Lung (tissue), 12 donors: Measurements from ENCODE around the gene QKI. TPM values are rescaled to one million over a fixed set of nuclear protein-coding genes. Genes with fewer than 3 reads are reported as not detected.
A peak's percentile ranks its signal among the peaks of the same experiment; 100 is the strongest.

Source experiments
- ATAC-seq: fragments of 200-7000 bp; cut with Tn5 transposase; one replicate; pipeline ENCODE4 v1.9.1; 2020; ENCODE audit warnings: moderate number of reproducible peaks; ENCODE audit not compliant: insufficient read depth, low FRiP score
- DNase-seq, 3 donors: peaks; one replicate each; pipeline ENCODE4 v3.0.0-alpha.2; 2013 to 2017
- H3K27ac ChIP-seq, 2 donors: one replicate each; pipeline ENCODE4 v1.5.1; 2013; ENCODE audit warnings: mild to moderate bottlenecking in 2 of 2, moderate library complexity in 2 of 2, control low read depth in 1 of 2, inconsistent platforms in 1 of 2, low read depth in 1 of 2, low read length in 1 of 2
- H3K27me3 ChIP-seq, 3 donors: one replicate each; pipeline ENCODE4 v1.5.1; 2013; ENCODE audit warnings: low read length in 2 of 3; ENCODE audit not compliant: control insufficient read depth in 3 of 3, insufficient read depth in 3 of 3
- H3K36me3 ChIP-seq, 4 donors: one replicate each; pipeline ENCODE4 v1.5.1; 2013; ENCODE audit warnings: low read length in 4 of 4, mild to moderate bottlenecking in 1 of 4, moderate library complexity in 1 of 4; ENCODE audit not compliant: control insufficient read depth in 4 of 4, insufficient read depth in 4 of 4
- H3K4me1 ChIP-seq, 5 donors: one replicate each; pipeline ENCODE4 v1.5.1; 2013; ENCODE audit warnings: low read length in 5 of 5, mild to moderate bottlenecking in 2 of 5, moderate library complexity in 1 of 5; ENCODE audit not compliant: control insufficient read depth in 5 of 5, insufficient read depth in 5 of 5
- H3K4me3 ChIP-seq: one replicate; pipeline ENCODE4 v1.5.1; 2013; ENCODE audit warnings: mild to moderate bottlenecking, control low read depth, moderate library complexity
- H3K9ac ChIP-seq, 2 donors: one replicate each; pipeline ENCODE4 v1.5.1; 2013; ENCODE audit warnings: low read length in 2 of 2, control low read depth in 1 of 2; ENCODE audit not compliant: insufficient read depth in 1 of 2
- H3K9me3 ChIP-seq, 4 donors: one replicate each; pipeline ENCODE4 v1.5.1; 2013; ENCODE audit warnings: low read length in 3 of 4, mild to moderate bottlenecking in 1 of 4, moderate library complexity in 1 of 4; ENCODE audit not compliant: control insufficient read depth in 4 of 4, insufficient read depth in 3 of 4
- CTCF ChIP-seq: IDR thresholded peaks from 2 replicates; pipeline ENCODE4 v1.5.1; 2012; ENCODE audit warnings: mild to moderate bottlenecking; ENCODE audit errors: control extremely low read depth, extremely low read depth
- WGBS, 2 donors: extraction: QIAGEN DNeasy Blood & Tissue Kit; methylation state at CpG; one replicate each; pipeline ENCODE4 v1.1.7; 2013; 5-methylcytosine and 5-hydroxymethylcytosine counted together
- polyA plus RNA-seq, 2 donors: library from polyadenylated mRNA; stranded (reverse); fragments of 200-250 nt; gene quantifications; one replicate each; pipeline ENCODE4 v1.2.1, GENCODE V29; 2013
- total RNA-seq, 2 donors: library from RNA; depleted of rRNA in 1 of 2; stranded (reverse); fragments of >200 nt in 1 of 2; gene quantifications; one replicate each; pipeline ENCODE4 v1.2.1, GENCODE V29; 2014 to 2021
- donor health status: control.
- donor health status: control.
- donor health status: Bipolar disorder and iron deficiency.
- donor health status: healthy.
- donor health status: DM: yes; HTN: yes; CAD: no.

Gene QKI
- total and polyA plus RNA-seq, 4 donors: 20.6 to 228 (median 114) TPM

GRCh38 chr6:163439997-163440396, 25.5 kb downstream of the QKI start:
- Histone ChIP-seq H3K27ac (peak overlapping the region in 1 of 2 donors; percentile 3), H3K27me3 (no peaks in the 10 kb centered on the region), H3K9ac (no peak overlapping the region), H3K4me1 (peaks cover 0 to 40% (median 2%) of the 10 kb centered on the region in 5 donors), H3K4me3 (no peak overlapping the region), H3K36me3 (peaks cover 0 to 3% (median 0%) of the 10 kb centered on the region in 4 donors), H3K9me3 (no peaks in the 10 kb centered on the region)
- ATAC-seq: no peak
- no peak for TF ChIP-seq CTCF
- DNase-seq: no peak

GRCh38 chr6:163442336-163442735, 27.8 kb downstream of the QKI start:
- WGBS, 2 donors: 58 to 63% methylated on average over 2 of the region's 2 CpGs
- Histone ChIP-seq H3K27ac (no peak overlapping the region), H3K4me1 (peaks cover 0 to 39% (median 2%) of the 10 kb centered on the region in 5 donors), H3K27me3 (no peaks in the 10 kb centered on the region), H3K36me3 (peaks cover 0 to 3% (median 0%) of the 10 kb centered on the region in 4 donors), H3K4me3 (no peak overlapping the region), H3K9me3 (no peaks in the 10 kb centered on the region), H3K9ac (no peak overlapping the region)
- DNase-seq (no peak), ATAC-seq (no peak)
- no peak for TF ChIP-seq CTCF

GRCh38 chr6:163444077-163444476, 29.6 kb downstream of the QKI start:
- H3K27me3 ChIP-seq: no peaks in the 10 kb centered on the region
- DNase-seq (no peak), ATAC-seq (no peak)
- H3K4me1 ChIP-seq: peaks cover 0 to 40% (median 3%) of the 10 kb centered on the region in 5 donors
- no peak for TF ChIP-seq CTCF
- H3K9ac ChIP-seq: no peak overlapping the region
- H3K9me3 ChIP-seq: no peaks in the 10 kb centered on the region
- no peak overlapping the region for H3K27ac ChIP-seq
- WGBS, 2 donors: 77 to 87% methylated on average over 2 of the region's 2 CpGs
- H3K36me3 ChIP-seq: peaks cover 0 to 3% (median 0%) of the 10 kb centered on the region in 4 donors
- H3K4me3 ChIP-seq: no peak overlapping the region

GRCh38 chr6:163446549-163446948, 32.0 kb downstream of the QKI start:
- no peak overlapping the region for H3K9ac ChIP-seq
- no peaks in the 10 kb centered on the region for H3K9me3 ChIP-seq
- no peak for TF ChIP-seq CTCF
- DNase-seq (no peak), ATAC-seq (no peak)
- H3K36me3 ChIP-seq: peaks cover 0 to 3% (median 0%) of the 10 kb centered on the region in 4 donors
- H3K4me1 ChIP-seq: peaks cover 0 to 36% (median 1%) of the 10 kb centered on the region in 5 donors
- no peak overlapping the region for H3K4me3 ChIP-seq
- H3K27me3 ChIP-seq: no peaks in the 10 kb centered on the region
- H3K27ac ChIP-seq: no peak overlapping the region
- WGBS, 2 donors: 54 to 78% methylated on average over 4 of the region's 4 CpGs
